ENCODE data around the gene LMAN2. TPM values are rescaled to one million over a fixed set of nuclear protein-coding genes. Genes with fewer than 3 reads are reported as not detected.

LMAN2 gene
- polyA plus RNA-seq, 2 of the 4 experiments (the other 2 are of a cell fraction): 123 to 210 TPM

DNA sequence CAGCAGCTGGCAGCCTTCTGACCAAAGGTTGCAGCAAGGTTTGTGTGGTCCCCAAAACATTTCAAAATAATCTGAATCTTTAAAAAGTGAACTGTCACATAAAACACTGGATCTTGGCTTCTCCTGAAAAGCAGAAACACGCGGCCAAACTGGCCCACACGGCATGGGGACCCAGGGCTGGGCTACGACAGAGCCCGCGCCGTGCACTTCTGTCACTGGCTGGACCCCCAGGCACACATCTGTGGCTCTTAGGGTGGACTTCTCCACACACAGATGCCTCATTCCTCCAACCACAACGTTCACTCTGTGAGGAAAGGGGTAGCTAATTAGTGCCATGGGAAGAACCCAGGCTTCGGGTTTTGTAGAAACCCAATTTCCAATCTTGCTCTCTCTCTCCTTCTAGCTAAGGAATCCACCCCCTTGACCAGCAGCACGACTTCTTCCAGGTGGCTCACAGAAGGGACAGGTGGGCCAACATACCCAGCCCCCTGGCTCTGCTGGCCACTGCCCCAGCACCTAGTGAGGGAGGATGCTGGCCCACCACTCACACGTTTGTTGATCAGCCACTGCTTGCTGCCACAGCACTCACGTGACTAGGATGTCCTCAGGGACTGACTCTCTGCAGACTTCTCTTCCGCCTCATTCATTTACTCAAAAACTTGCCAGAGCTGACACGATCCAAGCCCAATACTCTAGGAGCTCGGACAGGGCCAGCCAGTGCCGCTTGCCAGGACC, 17.9 kb downstream of the LMAN2 start:
- no peak for FAIRE-seq
- H3K9me3 ChIP-seq: no peaks in the 10 kb centered on the region
- WGBS (ENCODE audit: missing lambda C conversion rate): 90% methylated on average over 15 of the region's 16 CpGs

DNA sequence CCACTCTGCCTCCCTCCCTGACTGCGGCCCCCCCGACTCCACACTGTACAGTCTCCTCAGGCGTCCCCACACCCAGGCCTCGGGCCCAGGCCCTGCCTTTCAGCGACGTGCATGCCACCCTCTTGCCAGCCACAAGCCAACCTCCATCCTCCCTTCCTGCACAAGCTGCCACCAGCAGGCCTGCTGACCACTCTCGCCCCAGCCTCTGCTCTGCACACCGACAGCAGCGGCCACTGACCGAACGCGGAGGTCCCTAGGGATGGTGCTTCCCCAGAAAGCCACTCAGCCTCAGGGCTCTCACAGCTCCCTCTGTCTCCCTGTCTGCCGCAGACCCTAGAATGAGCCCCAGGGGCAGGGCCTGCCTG, 18.6 kb downstream of the LMAN2 start:
- ATAC-seq: no peak
- H3K9me3 ChIP-seq: no peaks in the 10 kb centered on the region
- H3K27ac ChIP-seq: no peak overlapping the region
- CTCF ChIA-PET: interaction anchor here (0.9 to 7.9 kb wide), 7 partner anchors 14 to 221 kb away, joined by 3 to 111 read pairs (median 4); partner anchors contain the start of gene LMAN2
- 97% methylated on average over 12 of the region's 13 CpGs for WGBS (ENCODE audit: missing lambda C conversion rate)
- DNase-seq (ENCODE audit: low read depth in 1 of 2, low spot score in 1 of 2): no peak
- TF ChIP-seq RAD21 (conservative IDR thresholded peaks at IDR 0.05 in 1 of 2, IDR thresholded peaks at IDR 0.05 in 1 of 2) (no peak), E2F6 (IDR thresholded peaks at IDR 0.05; ENCODE audit: borderline replicate concordance, low read depth) (no peak), EHF (CRISPR knock-in tag; IDR thresholded peaks at IDR 0.05) (no peak), GATA3 (IDR thresholded peaks at IDR 0.05; ENCODE audit: borderline replicate concordance) (no peak), RCOR1 (IDR thresholded peaks at IDR 0.05; ENCODE audit: low read depth, low read length) (no peak), MAX (IDR thresholded peaks at IDR 0.05) (no peak), SREBF2 (IDR thresholded peaks at IDR 0.05) (no peak)
- no peak overlapping the region for H3K4me2 ChIP-seq
- peaks cover 13% of the 10 kb centered on the region for H3K4me1 ChIP-seq
- no peak overlapping the region for H3K4me3 ChIP-seq
- POLR2A ChIA-PET: no interaction called here
- FAIRE-seq: no peak

More for the DNA sequence above, 17.9 kb downstream of the LMAN2 start:
- CTCF ChIA-PET: interaction anchor here (0.6 to 7.9 kb wide), 9 partner anchors 14 to 221 kb away, joined by 3 to 111 read pairs (median 3); partner anchors contain the start of gene LMAN2
- POLR2A ChIA-PET: no interaction called here
- Histone ChIP-seq H3K27ac (no peak overlapping the region), H3K4me2 (no peak overlapping the region), H3K4me1 (peaks cover 5% of the 10 kb centered on the region), H3K4me3 (no peak overlapping the region)
- TF ChIP-seq MYC (IDR thresholded peaks at IDR 0.05; ENCODE audit: borderline replicate concordance, low read length) (no peak), KDM1A (IDR thresholded peaks at IDR 0.05; ENCODE audit: low read depth) (no peak), SREBF2 (IDR thresholded peaks at IDR 0.05) (no peak), POLR2AphosphoS2 (conservative IDR thresholded peaks at IDR 0.05; ENCODE audit: low read length) (no peak), CEBPB (IDR thresholded peaks at IDR 0.05) (no peak), EHMT2 (IDR thresholded peaks at IDR 0.05; ENCODE audit: low read depth) (no peak), ZSCAN20 (CRISPR knock-in tag; IDR thresholded peaks at IDR 0.05) (no peak), RFX5 (IDR thresholded peaks at IDR 0.05) (no peak), HOXB13 (CRISPR knock-in tag; IDR thresholded peaks at IDR 0.05; ENCODE audit: low read depth) (no peak), EHF (CRISPR knock-in tag; IDR thresholded peaks at IDR 0.05) (no peak), HDAC2 (IDR thresholded peaks at IDR 0.05) (no peak), REST (IDR thresholded peaks at IDR 0.05) (no peak), SMC3 (IDR thresholded peaks at IDR 0.05) (no peak)
- TF ChIP-seq, protein P1, sequence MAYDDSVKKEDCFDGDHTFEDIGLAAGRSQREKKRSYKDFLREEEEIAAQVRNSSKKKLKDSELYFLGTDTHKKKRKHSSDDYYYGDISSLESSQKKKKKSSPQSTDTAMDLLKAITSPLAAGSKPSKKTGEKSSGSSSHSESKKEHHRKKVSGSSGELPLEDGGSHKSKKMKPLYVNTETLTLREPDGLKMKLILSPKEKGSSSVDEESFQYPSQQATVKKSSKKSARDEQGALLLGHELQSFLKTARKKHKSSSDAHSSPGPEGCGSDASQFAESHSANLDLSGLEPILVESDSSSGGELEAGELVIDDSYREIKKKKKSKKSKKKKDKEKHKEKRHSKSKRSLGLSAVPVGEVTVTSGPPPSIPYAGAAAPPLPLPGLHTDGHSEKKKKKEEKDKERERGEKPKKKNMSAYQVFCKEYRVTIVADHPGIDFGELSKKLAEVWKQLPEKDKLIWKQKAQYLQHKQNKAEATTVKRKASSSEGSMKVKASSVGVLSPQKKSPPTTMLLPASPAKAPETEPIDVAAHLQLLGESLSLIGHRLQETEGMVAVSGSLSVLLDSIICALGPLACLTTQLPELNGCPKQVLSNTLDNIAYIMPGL (CRISPR knock-in tag; IDR thresholded peaks at IDR 0.05; ENCODE audit: borderline replicate concordance): no peak
- TF ChIP-seq, protein P2, sequence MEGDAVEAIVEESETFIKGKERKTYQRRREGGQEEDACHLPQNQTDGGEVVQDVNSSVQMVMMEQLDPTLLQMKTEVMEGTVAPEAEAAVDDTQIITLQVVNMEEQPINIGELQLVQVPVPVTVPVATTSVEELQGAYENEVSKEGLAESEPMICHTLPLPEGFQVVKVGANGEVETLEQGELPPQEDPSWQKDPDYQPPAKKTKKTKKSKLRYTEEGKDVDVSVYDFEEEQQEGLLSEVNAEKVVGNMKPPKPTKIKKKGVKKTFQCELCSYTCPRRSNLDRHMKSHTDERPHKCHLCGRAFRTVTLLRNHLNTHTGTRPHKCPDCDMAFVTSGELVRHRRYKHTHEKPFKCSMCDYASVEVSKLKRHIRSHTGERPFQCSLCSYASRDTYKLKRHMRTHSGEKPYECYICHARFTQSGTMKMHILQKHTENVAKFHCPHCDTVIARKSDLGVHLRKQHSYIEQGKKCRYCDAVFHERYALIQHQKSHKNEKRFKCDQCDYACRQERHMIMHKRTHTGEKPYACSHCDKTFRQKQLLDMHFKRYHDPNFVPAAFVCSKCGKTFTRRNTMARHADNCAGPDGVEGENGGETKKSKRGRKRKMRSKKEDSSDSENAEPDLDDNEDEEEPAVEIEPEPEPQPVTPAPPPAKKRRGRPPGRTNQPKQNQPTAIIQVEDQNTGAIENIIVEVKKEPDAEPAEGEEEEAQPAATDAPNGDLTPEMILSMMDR (IDR thresholded peaks at IDR 0.05): no peak
- DNase-seq (ENCODE audit: low read depth in 1 of 2, low spot score in 1 of 2) (no peak), ATAC-seq (no peak)
